PC-3 (cell line): Measurements from ENCODE around the gene CAMTA1. TPM values are rescaled to one million over a fixed set of nuclear protein-coding genes. Genes with fewer than 3 reads are reported as not detected.

Source experiments
- ATAC-seq: fragments of 200-7000 bp; cut with Tn5 transposase; 2 replicates; pipeline ENCODE4 v1.9.1; 2020; ENCODE audit warnings: mild to moderate bottlenecking, moderate library complexity
- BruUV-seq: library from RNA; stranded (reverse); fragments of 400-500 nt; replicated peaks from 2 replicates; lab custom pipeline; 2021; lab: Mats Ljungman, UMichigan
- CTCF ChIA-PET: fragments of 300-600 bp; sonication (Branson Sonifier 250); formaldehyde crosslinking; loops from one replicate; lab custom pipeline; 2022; ENCODE audit warnings: antibody characterized with exemption; lab: Charles Lee
- POLR2A ChIA-PET: fragments of 300-600 bp; sonication (Branson Sonifier 250); formaldehyde crosslinking; loops from one replicate; lab custom pipeline; 2022; ENCODE audit warnings: antibody characterized with exemption; ENCODE audit not compliant: unreplicated experiment; lab: Charles Lee
- DNase-seq: peaks from one replicate; pipeline ENCODE4 v3.0.0-alpha.2; 2015
- H2AFZ ChIP-seq: fragments of 300-600 bp; sonication (generic); 2 replicates; pipeline ENCODE4 v1.6.0; 2016; ENCODE audit warnings: antibody characterized with exemption, low read length
- H3F3A ChIP-seq: fragments of 300-600 bp; sonication (generic); one replicate; pipeline ENCODE4 v1.6.0; 2017; ENCODE audit warnings: antibody characterized with exemption, low read length, control low read depth, mild to moderate bottlenecking; ENCODE audit not compliant: unreplicated experiment
- H3K27ac ChIP-seq: fragments of 300-600 bp; sonication (generic); 2 replicates; pipeline ENCODE4 v1.5.1; 2016; ENCODE audit warnings: mild to moderate bottlenecking, low read length
- H3K27me3 ChIP-seq: fragments of 300-600 bp; sonication (generic); 2 replicates; pipeline ENCODE4 v1.6.1; 2016; ENCODE audit warnings: low read length, mixed read lengths
- H3K36me3 ChIP-seq: fragments of 300-600 bp; sonication (generic); 2 replicates; pipeline ENCODE4 v1.6.1; 2016; ENCODE audit warnings: low read depth, mixed run types, low read length, mixed read lengths
- H3K4me1 ChIP-seq: fragments of 300-600 bp; sonication (generic); 2 replicates; pipeline ENCODE4 v1.5.1; 2016; ENCODE audit warnings: low read length; ENCODE audit not compliant: insufficient read depth
- H3K4me2 ChIP-seq: fragments of 300-600 bp; sonication (generic); 2 replicates; pipeline ENCODE4 v1.6.0; 2016; ENCODE audit warnings: low read length
- H3K4me3 ChIP-seq: fragments of 300-600 bp; sonication (generic); 2 replicates; pipeline ENCODE4 v1.5.1; 2016; ENCODE audit warnings: mild to moderate bottlenecking, low read length, mixed read lengths
- H3K79me2 ChIP-seq: fragments of 300-600 bp; sonication (generic); 2 replicates; pipeline ENCODE4 v1.6.1; 2017; ENCODE audit warnings: low read length, mixed read lengths
- H3K9ac ChIP-seq: fragments of 300-600 bp; sonication (generic); 2 replicates; pipeline ENCODE4 v1.6.0; 2016; ENCODE audit warnings: mild to moderate bottlenecking, low read length
- H3K9me2 ChIP-seq: fragments of 300-600 bp; sonication (generic); replicated peaks from 2 replicates; pipeline ENCODE4 v1.6.1; 2016; ENCODE audit warnings: mixed run types, low read length, mixed read lengths
- H3K9me3 ChIP-seq: fragments of 300-600 bp; sonication (generic); 2 replicates; pipeline ENCODE4 v1.6.1; 2016; ENCODE audit warnings: low read length, mixed read lengths
- H4K20me1 ChIP-seq: fragments of 300-600 bp; sonication (generic); 2 replicates; pipeline ENCODE4 v1.6.1; 2016; ENCODE audit warnings: low read length, mixed read lengths
- CTCF ChIP-seq: fragments of 300-600 bp; sonication (generic); conservative IDR thresholded peaks from 2 replicates; pipeline ENCODE4 v1.5.1; 2017; ENCODE audit warnings: antibody characterized with exemption, low read depth, mild to moderate bottlenecking, low read length
- EZH2 ChIP-seq: fragments of 300-600 bp; sonication (generic); IDR thresholded peaks from one replicate; pipeline ENCODE4 v1.6.1; 2017; ENCODE audit warnings: antibody characterized with exemption, mild to moderate bottlenecking, low read length; ENCODE audit not compliant: unreplicated experiment
- EZH2phosphoT487 ChIP-seq: fragments of 300-600 bp; sonication (generic); IDR thresholded peaks from 2 replicates; pipeline ENCODE4 v1.6.1; 2018; ENCODE audit warnings: mild to moderate bottlenecking, antibody characterized with exemption, low read length, borderline replicate concordance
- intact Hi-C: fragments of 100-400 bp; cut with micrococcal nuclease; formaldehyde crosslinking; loops from 2 replicates; pipeline ENCODE4 v1.9.0; 2023
- total RNA-seq: library from RNA; depleted of rRNA; stranded (reverse); fragments of >200 nt; gene quantifications from 2 replicates; pipeline ENCODE4 v1.2.3, GENCODE V29; 2014

Gene CAMTA1
- total RNA-seq, 1 experiment from 2014 or later = 40.8 TPM

DNA sequence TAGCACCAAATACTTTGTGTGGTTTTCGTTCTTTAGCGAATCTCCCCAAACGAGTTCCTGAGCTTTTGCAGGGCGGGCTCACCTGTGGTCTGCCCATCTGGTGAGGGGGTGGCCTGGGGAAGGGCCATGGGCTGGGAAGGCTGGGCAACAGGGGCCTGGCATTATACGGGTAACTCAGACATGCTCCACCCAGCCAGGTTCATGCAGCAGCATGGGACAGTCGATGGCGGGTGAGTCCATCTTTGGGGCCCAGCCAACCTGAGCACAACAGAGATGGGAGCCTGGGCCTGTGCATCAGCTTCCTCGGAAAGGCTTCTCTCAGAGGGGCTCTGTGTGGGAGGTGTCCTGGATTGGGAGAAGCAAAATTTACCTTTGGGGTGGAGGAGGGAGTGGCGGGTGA lies 302.6 kb downstream of the CAMTA1 start:
- ChIA-PET CTCF (no interaction called here), POLR2A (no interaction called here)
- intact Hi-C loops = no loop called here
- H3K4me1 ChIP-seq = no peaks in the 10 kb centered on the region
- BruUV-seq = no TSS peak
- no peak for DNase-seq
- no peaks in the 10 kb centered on the region for H3K79me2 ChIP-seq
- no peaks in the 10 kb centered on the region for H3K36me3 ChIP-seq
- ATAC-seq = no peak
- no peak overlapping the region for H3K4me3 ChIP-seq
- H3K27ac ChIP-seq = no peak overlapping the region
- no peak overlapping the region for H3K4me2 ChIP-seq
- no peak overlapping the region for H2AFZ ChIP-seq
- no peaks in the 10 kb centered on the region for H3K9me2 ChIP-seq
- no peak overlapping the region for H3K9ac ChIP-seq
- TF ChIP-seq EZH2 (no peak), CTCF (no peak), EZH2phosphoT487 (no peak)
- peaks cover 92% of the 10 kb centered on the region for H3K27me3 ChIP-seq
- no peaks in the 10 kb centered on the region for H3F3A ChIP-seq
- no peaks in the 10 kb centered on the region for H4K20me1 ChIP-seq
- H3K9me3 ChIP-seq = no peaks in the 10 kb centered on the region

DNA sequence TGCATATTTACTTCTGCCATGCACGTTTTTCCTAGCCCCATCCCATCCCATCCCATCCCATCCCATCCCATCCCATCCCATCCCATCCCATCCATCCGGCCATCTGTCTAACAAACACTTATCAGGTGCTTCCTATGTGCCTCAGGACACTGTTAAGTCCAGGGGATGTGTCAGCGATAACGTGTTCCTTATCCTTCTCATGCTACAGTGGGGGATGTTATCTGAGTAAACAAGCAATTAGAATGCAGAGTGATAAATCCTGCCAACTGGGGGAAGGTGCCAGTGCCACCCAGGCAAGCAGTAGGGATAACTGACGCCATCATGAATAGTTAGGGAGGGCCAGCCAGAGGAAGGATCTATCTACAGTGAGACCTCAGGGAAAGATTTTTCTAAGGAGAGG lies 304.2 kb downstream of the CAMTA1 start:
- no peaks in the 10 kb centered on the region for H3K36me3 ChIP-seq
- intact Hi-C loops = no loop called here
- TF ChIP-seq CTCF (no peak), EZH2 (no peak), EZH2phosphoT487 (no peak)
- H3K27ac ChIP-seq = no peak overlapping the region
- H3K4me3 ChIP-seq = no peak overlapping the region
- no peaks in the 10 kb centered on the region for H4K20me1 ChIP-seq
- ChIA-PET CTCF (interaction anchor here (0.6 kb wide), 1 partner anchor 1579 kb away, joined by 5 read pairs; no protein-coding TSS in a partner anchor), POLR2A (no interaction called here)
- H3K9me3 ChIP-seq = no peaks in the 10 kb centered on the region
- no peaks in the 10 kb centered on the region for H3K4me1 ChIP-seq
- H3K4me2 ChIP-seq = no peak overlapping the region
- ATAC-seq = no peak
- BruUV-seq = no TSS peak
- no peaks in the 10 kb centered on the region for H3K9me2 ChIP-seq
- no peak for DNase-seq
- H3K9ac ChIP-seq = no peak overlapping the region
- peaks cover 94% of the 10 kb centered on the region for H3K27me3 ChIP-seq
- no peak overlapping the region for H2AFZ ChIP-seq
- H3F3A ChIP-seq = no peaks in the 10 kb centered on the region
- no peaks in the 10 kb centered on the region for H3K79me2 ChIP-seq

GRCh38 chr1:7093297-7093696 lies 308.0 kb downstream of the CAMTA1 start:
- Histone ChIP-seq H3K36me3 (no peaks in the 10 kb centered on the region), H3K79me2 (no peaks in the 10 kb centered on the region), H3K4me1 (no peaks in the 10 kb centered on the region), H3K4me2 (no peak overlapping the region), H4K20me1 (no peaks in the 10 kb centered on the region), H3K4me3 (no peak overlapping the region), H3K27me3 (peaks cover 98% of the 10 kb centered on the region), H3K27ac (no peak overlapping the region), H3F3A (no peaks in the 10 kb centered on the region), H3K9ac (no peak overlapping the region), H3K9me3 (no peaks in the 10 kb centered on the region), H2AFZ (no peak overlapping the region), H3K9me2 (no peaks in the 10 kb centered on the region)
- TF ChIP-seq EZH2 (no peak), CTCF (no peak), EZH2phosphoT487 (no peak)
- no TSS peak for BruUV-seq
- CTCF ChIA-PET = no interaction called here
- intact Hi-C loops = no loop called here
- POLR2A ChIA-PET = no interaction called here
- ATAC-seq (no peak), DNase-seq (no peak)
